Measurements from ENCODE around the gene MOB1B. TPM values are rescaled to one million over a fixed set of nuclear protein-coding genes. Genes with fewer than 3 reads are reported as not detected.
"Not testable (repeated sequence)": the region's sequence is repeated elsewhere in the genome, so short reads cannot be mapped to it uniquely, and the experiment has no call there.

Gene MOB1B
- total RNA-seq, 1 donor from 2014 or later: 24.6 TPM

- no peak overlapping the region for H3K27ac Mint-ChIP-seq (ENCODE audit: unreplicated experiment)
- no peaks in the 10 kb centered on the region for H3K36me3 Mint-ChIP-seq (ENCODE audit: unreplicated experiment)
- no peaks in the 10 kb centered on the region for H3K9me3 Mint-ChIP-seq (ENCODE audit: unreplicated experiment)
- H3K4me1 Mint-ChIP-seq (ENCODE audit: low read depth, unreplicated experiment): no peaks in the 10 kb centered on the region
- no peak for DNase-seq
- no peak overlapping the region for H3K4me3 Mint-ChIP-seq (ENCODE audit: unreplicated experiment)
- TF ChIP-seq CTCF (IDR thresholded peaks at IDR 0.05; ENCODE audit: partially characterized antibody, unreplicated experiment): no peak
- H3K27me3 Mint-ChIP-seq (ENCODE audit: unreplicated experiment): no peaks in the 10 kb centered on the region
Observed at GRCh38 chr4:70885174-70885573, 17.0 kb upstream of the MOB1B start.

GRCh38 chr4:70892086-70892769, 9.9 kb upstream of the MOB1B start:
- Mint-ChIP-seq H3K27ac (ENCODE audit: unreplicated experiment) (no peak overlapping the region), H3K4me3 (ENCODE audit: unreplicated experiment) (no peak overlapping the region), H3K4me1 (ENCODE audit: low read depth, unreplicated experiment) (peaks cover 6% of the 10 kb centered on the region), H3K36me3 (ENCODE audit: unreplicated experiment) (no peaks in the 10 kb centered on the region), H3K27me3 (ENCODE audit: unreplicated experiment) (no peaks in the 10 kb centered on the region), H3K9me3 (ENCODE audit: unreplicated experiment) (no peaks in the 10 kb centered on the region)
- DNase-seq: peak; percentile 14
- no peak for TF ChIP-seq CTCF (IDR thresholded peaks at IDR 0.05; ENCODE audit: partially characterized antibody, unreplicated experiment)

GRCh38 chr4:70893790-70894189, 8.4 kb upstream of the MOB1B start:
- TF ChIP-seq CTCF (IDR thresholded peaks at IDR 0.05; ENCODE audit: partially characterized antibody, unreplicated experiment): no peak
- no peak for DNase-seq
- H3K9me3 Mint-ChIP-seq (ENCODE audit: unreplicated experiment): no peaks in the 10 kb centered on the region
- no peaks in the 10 kb centered on the region for H3K27me3 Mint-ChIP-seq (ENCODE audit: unreplicated experiment)
- H3K4me3 Mint-ChIP-seq (ENCODE audit: unreplicated experiment): no peak overlapping the region
- H3K27ac Mint-ChIP-seq (ENCODE audit: unreplicated experiment): no peak overlapping the region
- peaks cover 6% of the 10 kb centered on the region for H3K4me1 Mint-ChIP-seq (ENCODE audit: low read depth, unreplicated experiment)
- no peaks in the 10 kb centered on the region for H3K36me3 Mint-ChIP-seq (ENCODE audit: unreplicated experiment)

GRCh38 chr4:70895405-70895804, 6.8 kb upstream of the MOB1B start:
- no peaks in the 10 kb centered on the region for H3K36me3 Mint-ChIP-seq (ENCODE audit: unreplicated experiment)
- DNase-seq: no peak
- no peak for TF ChIP-seq CTCF (IDR thresholded peaks at IDR 0.05; ENCODE audit: partially characterized antibody, unreplicated experiment)
- no peaks in the 10 kb centered on the region for H3K9me3 Mint-ChIP-seq (ENCODE audit: unreplicated experiment)
- no peaks in the 10 kb centered on the region for H3K27me3 Mint-ChIP-seq (ENCODE audit: unreplicated experiment)
- H3K4me3 Mint-ChIP-seq (ENCODE audit: unreplicated experiment): no peak overlapping the region
- H3K4me1 Mint-ChIP-seq (ENCODE audit: low read depth, unreplicated experiment): peaks cover 6% of the 10 kb centered on the region
- no peak overlapping the region for H3K27ac Mint-ChIP-seq (ENCODE audit: unreplicated experiment)

- no peaks in the 10 kb centered on the region for H3K36me3 Mint-ChIP-seq (ENCODE audit: unreplicated experiment)
- no peaks in the 10 kb centered on the region for H3K27me3 Mint-ChIP-seq (ENCODE audit: unreplicated experiment)
- no peak overlapping the region for H3K4me3 Mint-ChIP-seq (ENCODE audit: unreplicated experiment)
- TF ChIP-seq CTCF (IDR thresholded peaks at IDR 0.05; ENCODE audit: partially characterized antibody, unreplicated experiment): no peak
- H3K4me1 Mint-ChIP-seq (ENCODE audit: low read depth, unreplicated experiment): peaks cover 6% of the 10 kb centered on the region
- peak overlapping the region; percentile 18 for H3K27ac Mint-ChIP-seq (ENCODE audit: unreplicated experiment)
- no peak for DNase-seq
- no peaks in the 10 kb centered on the region for H3K9me3 Mint-ChIP-seq (ENCODE audit: unreplicated experiment)
Observed at GRCh38 chr4:70895811-70896491, 6.2 kb upstream of the MOB1B start.

- not testable (repeated sequence) for DNase-seq; H3K4me3 Mint-ChIP-seq (ENCODE audit: unreplicated experiment); H3K9me3 Mint-ChIP-seq (ENCODE audit: unreplicated experiment); H3K27ac Mint-ChIP-seq (ENCODE audit: unreplicated experiment); H3K4me1 Mint-ChIP-seq (ENCODE audit: low read depth, unreplicated experiment); H3K36me3 Mint-ChIP-seq (ENCODE audit: unreplicated experiment); H3K27me3 Mint-ChIP-seq (ENCODE audit: unreplicated experiment)
Observed at GRCh38 chr4:70898581-70898980, 3.6 kb upstream of the MOB1B start.

Measured in glutamatergic neuron (in vitro differentiated cells).